ENCODE data around the gene STX8.

Gene STX8

GRCh38 chr17:9424071-9424640, 151.5 kb downstream of the STX8 start:
- TF ChIP-seq CTCF (IDR thresholded peaks at IDR 0.05; ENCODE audit: insufficient read depth, low read length, poor library complexity, severe bottlenecking), result no peak
- Histone ChIP-seq H3K27me3 (replicated peaks; ENCODE audit: control insufficient read depth, insufficient read depth, low read length) (no peaks in the 10 kb centered on the region), H3K4me3 (replicated peaks; ENCODE audit: low read depth, low read length) (no peak overlapping the region), H3K36me3 (ENCODE audit: control insufficient read depth, insufficient read depth, low read length) (no peaks in the 10 kb centered on the region)
- no peak for DNase-seq (ENCODE audit: extremely low read depth, insufficient read length)

- DNase-seq (ENCODE audit: extremely low read depth, insufficient read length), result no peak
- Histone ChIP-seq H3K36me3 (ENCODE audit: control insufficient read depth, insufficient read depth, low read length) (no peaks in the 10 kb centered on the region), H3K27me3 (replicated peaks; ENCODE audit: control insufficient read depth, insufficient read depth, low read length) (no peaks in the 10 kb centered on the region), H3K4me3 (replicated peaks; ENCODE audit: low read depth, low read length) (no peak overlapping the region)
- no peak for TF ChIP-seq CTCF (IDR thresholded peaks at IDR 0.05; ENCODE audit: insufficient read depth, low read length, poor library complexity, severe bottlenecking)
Measured at GRCh38 chr17:9421525-9421924, 154.1 kb downstream of the STX8 start.

- H3K36me3 ChIP-seq (ENCODE audit: control insufficient read depth, insufficient read depth, low read length), result no peaks in the 10 kb centered on the region
- no peak overlapping the region for H3K4me3 ChIP-seq (replicated peaks; ENCODE audit: low read depth, low read length)
- H3K27me3 ChIP-seq (replicated peaks; ENCODE audit: control insufficient read depth, insufficient read depth, low read length), result no peaks in the 10 kb centered on the region
- no peak for TF ChIP-seq CTCF (IDR thresholded peaks at IDR 0.05; ENCODE audit: insufficient read depth, low read length, poor library complexity, severe bottlenecking)
- DNase-seq (ENCODE audit: extremely low read depth, insufficient read length), result no peak
Measured at GRCh38 chr17:9419932-9420453, 155.6 kb downstream of the STX8 start.

- TF ChIP-seq CTCF (IDR thresholded peaks at IDR 0.05; ENCODE audit: insufficient read depth, low read length, poor library complexity, severe bottlenecking), result no peak
- H3K36me3 ChIP-seq (ENCODE audit: control insufficient read depth, insufficient read depth, low read length), result no peaks in the 10 kb centered on the region
- DNase-seq (ENCODE audit: extremely low read depth, insufficient read length), result peak; percentile 56
- no peaks in the 10 kb centered on the region for H3K27me3 ChIP-seq (replicated peaks; ENCODE audit: control insufficient read depth, insufficient read depth, low read length)
- H3K4me3 ChIP-seq (replicated peaks; ENCODE audit: low read depth, low read length), result no peak overlapping the region
Measured at GRCh38 chr17:9414471-9414870, 161.1 kb downstream of the STX8 start.

GRCh38 chr17:9410737-9411136, 164.9 kb downstream of the STX8 start:
- TF ChIP-seq CTCF (IDR thresholded peaks at IDR 0.05; ENCODE audit: insufficient read depth, low read length, poor library complexity, severe bottlenecking), result no peak
- Histone ChIP-seq H3K36me3 (ENCODE audit: control insufficient read depth, insufficient read depth, low read length) (no peaks in the 10 kb centered on the region), H3K4me3 (replicated peaks; ENCODE audit: low read depth, low read length) (no peak overlapping the region), H3K27me3 (replicated peaks; ENCODE audit: control insufficient read depth, insufficient read depth, low read length) (no peaks in the 10 kb centered on the region)
- DNase-seq (ENCODE audit: extremely low read depth, insufficient read length), result no peak

- no peak for DNase-seq (ENCODE audit: extremely low read depth, insufficient read length)
- H3K27me3 ChIP-seq (replicated peaks; ENCODE audit: control insufficient read depth, insufficient read depth, low read length), result no peaks in the 10 kb centered on the region
- no peak overlapping the region for H3K4me3 ChIP-seq (replicated peaks; ENCODE audit: low read depth, low read length)
- no peaks in the 10 kb centered on the region for H3K36me3 ChIP-seq (ENCODE audit: control insufficient read depth, insufficient read depth, low read length)
- TF ChIP-seq CTCF (IDR thresholded peaks at IDR 0.05; ENCODE audit: insufficient read depth, low read length, poor library complexity, severe bottlenecking), result no peak
Measured at GRCh38 chr17:9410301-9410700, 165.3 kb downstream of the STX8 start.
